ENCODE data around the gene RBM20. TPM values are rescaled to one million over a fixed set of nuclear protein-coding genes. Genes with fewer than 3 reads are reported as not detected.

RBM20 gene
- total RNA-seq, 3 donors from 2014 or later, result 0.03 TPM; not detected in 2

- no peak for ATAC-seq
- H3K4me3 Mint-ChIP-seq, result no peak overlapping the region
Measured at GRCh38 chr10:110753462-110753861, 109.3 kb downstream of the RBM20 start.

GRCh38 chr10:110754375-110755105 lies 110.4 kb downstream of the RBM20 start:
- H3K27me3 Mint-ChIP-seq (ENCODE audit: low read depth), result no peaks in the 10 kb centered on the region
- ATAC-seq (no peak), DNase-seq (no peak)
- H3K4me3 Mint-ChIP-seq, result no peak overlapping the region
- H3K9me3 Mint-ChIP-seq, result peaks cover 3% of the 10 kb centered on the region
- H3K4me1 Mint-ChIP-seq (ENCODE audit: low read depth), result peaks cover 35% of the 10 kb centered on the region
- no peaks in the 10 kb centered on the region for H3K36me3 Mint-ChIP-seq (ENCODE audit: insufficient read depth)

More at GRCh38 chr10:110753462-110753861, 109.3 kb downstream of the RBM20 start:
- peaks cover 39% of the 10 kb centered on the region for H3K4me1 Mint-ChIP-seq (ENCODE audit: low read depth)
- DNase-seq, result no peak
- peaks cover 13% of the 10 kb centered on the region for H3K9me3 Mint-ChIP-seq
- no peaks in the 10 kb centered on the region for H3K36me3 Mint-ChIP-seq (ENCODE audit: insufficient read depth)
- H3K27me3 Mint-ChIP-seq (ENCODE audit: low read depth), result no peaks in the 10 kb centered on the region

- Mint-ChIP-seq H3K27me3 (ENCODE audit: low read depth) (no peaks in the 10 kb centered on the region), H3K36me3 (ENCODE audit: insufficient read depth) (no peaks in the 10 kb centered on the region), H3K4me3 (no peak overlapping the region), H3K9me3 (no peaks in the 10 kb centered on the region), H3K4me1 (ENCODE audit: low read depth) (peaks cover 28% of the 10 kb centered on the region)
- ATAC-seq (no peak), DNase-seq (no peak)
Measured at GRCh38 chr10:110755781-110756180, 111.6 kb downstream of the RBM20 start.

GRCh38 chr10:110756876-110757275 lies 112.7 kb downstream of the RBM20 start:
- H3K9me3 Mint-ChIP-seq, result no peaks in the 10 kb centered on the region
- no peak for ATAC-seq
- H3K4me3 Mint-ChIP-seq, result no peak overlapping the region

GRCh38 chr10:110757586-110757985 lies 113.5 kb downstream of the RBM20 start:
- ATAC-seq (no peak), DNase-seq (no peak)
- H3K27me3 Mint-ChIP-seq (ENCODE audit: low read depth), result no peaks in the 10 kb centered on the region
- H3K4me1 Mint-ChIP-seq (ENCODE audit: low read depth), result peaks cover 12% of the 10 kb centered on the region
- H3K9me3 Mint-ChIP-seq, result no peaks in the 10 kb centered on the region
- H3K4me3 Mint-ChIP-seq, result no peak overlapping the region
- no peaks in the 10 kb centered on the region for H3K36me3 Mint-ChIP-seq (ENCODE audit: insufficient read depth)

More at GRCh38 chr10:110756876-110757275, 112.7 kb downstream of the RBM20 start:
- Mint-ChIP-seq H3K27me3 (ENCODE audit: low read depth) (no peaks in the 10 kb centered on the region), H3K36me3 (ENCODE audit: insufficient read depth) (no peaks in the 10 kb centered on the region), H3K4me1 (ENCODE audit: low read depth) (peaks cover 17% of the 10 kb centered on the region)
- DNase-seq, result no peak

- DNase-seq (no peak), ATAC-seq (no peak)
- peaks cover under 1% of the 10 kb centered on the region for H3K27me3 Mint-ChIP-seq (ENCODE audit: low read depth)
- no peak overlapping the region for H3K4me3 Mint-ChIP-seq
- H3K36me3 Mint-ChIP-seq (ENCODE audit: insufficient read depth), result no peaks in the 10 kb centered on the region
- H3K9me3 Mint-ChIP-seq, result no peaks in the 10 kb centered on the region
- H3K4me1 Mint-ChIP-seq (ENCODE audit: low read depth), result peaks cover 12% of the 10 kb centered on the region
Measured at GRCh38 chr10:110758128-110758765, 114.1 kb downstream of the RBM20 start.

GRCh38 chr10:110758898-110759297 lies 114.8 kb downstream of the RBM20 start:
- Mint-ChIP-seq H3K4me3 (no peak overlapping the region), H3K27me3 (ENCODE audit: low read depth) (peaks cover 2% of the 10 kb centered on the region), H3K9me3 (no peaks in the 10 kb centered on the region), H3K4me1 (ENCODE audit: low read depth) (peaks cover 9% of the 10 kb centered on the region), H3K36me3 (ENCODE audit: insufficient read depth) (no peaks in the 10 kb centered on the region)
- DNase-seq (no peak), ATAC-seq (no peak)

- H3K4me1 Mint-ChIP-seq (ENCODE audit: low read depth), result peaks cover 7% of the 10 kb centered on the region
- ATAC-seq, result no peak
- no peak for DNase-seq
- H3K4me3 Mint-ChIP-seq, result no peak overlapping the region
- H3K36me3 Mint-ChIP-seq (ENCODE audit: insufficient read depth), result no peaks in the 10 kb centered on the region
- H3K27me3 Mint-ChIP-seq (ENCODE audit: low read depth), result peaks cover 2% of the 10 kb centered on the region
- H3K9me3 Mint-ChIP-seq, result no peaks in the 10 kb centered on the region
Measured at GRCh38 chr10:110759523-110759922, 115.4 kb downstream of the RBM20 start.

GRCh38 chr10:110762109-110762848 lies 118.1 kb downstream of the RBM20 start:
- H3K36me3 Mint-ChIP-seq (ENCODE audit: insufficient read depth), result no peaks in the 10 kb centered on the region
- DNase-seq (no peak), ATAC-seq (no peak)
- H3K4me3 Mint-ChIP-seq, result no peak overlapping the region
- H3K9me3 Mint-ChIP-seq, result no peaks in the 10 kb centered on the region
- no peaks in the 10 kb centered on the region for H3K4me1 Mint-ChIP-seq (ENCODE audit: low read depth)
- H3K27me3 Mint-ChIP-seq (ENCODE audit: low read depth), result peaks cover 2% of the 10 kb centered on the region

GRCh38 chr10:110762849-110763211 lies 118.7 kb downstream of the RBM20 start:
- DNase-seq, result no peak
- Mint-ChIP-seq H3K27me3 (ENCODE audit: low read depth) (peaks cover 2% of the 10 kb centered on the region), H3K4me1 (ENCODE audit: low read depth) (no peaks in the 10 kb centered on the region), H3K9me3 (no peaks in the 10 kb centered on the region), H3K36me3 (ENCODE audit: insufficient read depth) (no peaks in the 10 kb centered on the region), H3K4me3 (no peak overlapping the region)
- no peak for ATAC-seq

- H3K4me1 Mint-ChIP-seq (ENCODE audit: low read depth), result no peaks in the 10 kb centered on the region
- ATAC-seq, result no peak
- H3K4me3 Mint-ChIP-seq, result no peak overlapping the region
- peaks cover 2% of the 10 kb centered on the region for H3K27me3 Mint-ChIP-seq (ENCODE audit: low read depth)
- no peaks in the 10 kb centered on the region for H3K9me3 Mint-ChIP-seq
- H3K36me3 Mint-ChIP-seq (ENCODE audit: insufficient read depth), result no peaks in the 10 kb centered on the region
- DNase-seq, result no peak
Measured at GRCh38 chr10:110764378-110764777, 120.2 kb downstream of the RBM20 start.

GRCh38 chr10:110764793-110765512 lies 120.8 kb downstream of the RBM20 start:
- Mint-ChIP-seq H3K27me3 (ENCODE audit: low read depth) (peaks cover 2% of the 10 kb centered on the region), H3K36me3 (ENCODE audit: insufficient read depth) (no peaks in the 10 kb centered on the region), H3K9me3 (no peaks in the 10 kb centered on the region), H3K4me1 (ENCODE audit: low read depth) (no peaks in the 10 kb centered on the region), H3K4me3 (no peak overlapping the region)
- no peak for ATAC-seq
- no peak for DNase-seq

- Mint-ChIP-seq H3K36me3 (ENCODE audit: insufficient read depth) (no peaks in the 10 kb centered on the region), H3K27me3 (ENCODE audit: low read depth) (peaks cover 2% of the 10 kb centered on the region), H3K4me3 (no peak overlapping the region), H3K9me3 (no peaks in the 10 kb centered on the region), H3K4me1 (ENCODE audit: low read depth) (peaks cover under 1% of the 10 kb centered on the region)
- no peak for DNase-seq
- ATAC-seq, result no peak
Measured at GRCh38 chr10:110765513-110766319, 121.6 kb downstream of the RBM20 start.

All from activated T-cell treated with anti-CD3 and anti-CD28 coated beads, Interleukin-2, amount 50 U/mL, for 4 hours (primary cell).